Renal cortex interstitium (tissue), 11 donors: ENCODE measurements around the gene RASSF3. TPM values are rescaled to one million over a fixed set of nuclear protein-coding genes. Genes with fewer than 3 reads are reported as not detected.
A peak's percentile ranks its signal among the peaks of the same experiment; 100 is the strongest.

Experiments
- DNase-seq, 11 donors: peaks; one replicate each; pipeline ENCODE4 v3.0.0-alpha.2; 2013; ENCODE audit warnings: low read depth in 9 of 11, low spot score in 4 of 11; ENCODE audit errors: extremely low read depth in 1 of 11
- polyA plus RNA-seq, 3 donors: library from polyadenylated mRNA; unstranded; fragments of 120-200 nt; gene quantifications; one replicate each; pipeline ENCODE4 v1.2.1, GENCODE V29; 2013; ENCODE audit not compliant: insufficient read length in 3 of 3

RASSF3 gene
- polyA plus RNA-seq, 3 donors, result 18.9 to 22.9 (median 19.7) TPM

DNA sequence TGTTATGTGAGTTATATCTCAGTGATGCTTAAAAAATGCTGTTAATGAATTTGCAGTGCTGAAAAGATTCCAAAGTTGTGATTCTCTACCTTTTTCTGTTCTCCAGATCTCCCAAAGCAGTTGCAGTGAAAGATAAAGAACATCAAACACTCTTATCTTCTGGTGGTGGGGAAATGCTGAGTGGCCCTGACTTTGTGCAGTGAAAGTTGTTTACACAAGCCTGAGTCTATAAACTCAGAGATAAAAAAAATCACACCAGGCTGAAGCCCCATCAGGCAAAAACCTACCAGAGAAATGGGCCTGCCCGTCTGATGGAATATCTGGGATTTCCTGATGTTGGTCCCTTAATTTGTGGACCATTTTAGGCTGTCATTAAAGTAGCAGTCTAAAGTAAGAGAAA, 46.1 kb downstream of the RASSF3 start:
- no peak for DNase-seq

- DNase-seq, result no peak
Measured at GRCh38 chr12:64658892-64659481, 48.7 kb downstream of the RASSF3 start.

GRCh38 chr12:64660237-64661018, 50.1 kb downstream of the RASSF3 start:
- no peak for DNase-seq

DNA sequence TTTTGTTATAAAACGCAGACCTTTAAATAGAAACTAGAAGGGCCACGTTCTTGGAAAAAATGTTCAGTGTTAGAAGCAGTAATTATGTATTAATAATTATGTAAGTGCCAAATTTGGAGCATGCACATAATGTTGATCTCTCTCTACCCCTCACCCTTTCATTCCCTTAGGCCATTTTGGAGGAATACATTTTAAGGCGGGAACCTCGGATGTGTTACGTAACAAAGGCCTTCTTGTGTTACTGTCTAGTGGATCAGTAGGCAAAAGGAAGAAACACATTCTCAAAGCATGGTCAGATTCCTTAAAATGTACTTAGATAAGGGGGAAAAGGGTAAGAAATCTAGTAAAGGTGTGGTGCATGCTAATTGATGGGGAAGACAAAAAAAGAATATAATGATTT, 52.7 kb downstream of the RASSF3 start:
- no peak for DNase-seq

GRCh38 chr12:64665514-64665913, 55.2 kb downstream of the RASSF3 start:
- no peak for DNase-seq

DNA sequence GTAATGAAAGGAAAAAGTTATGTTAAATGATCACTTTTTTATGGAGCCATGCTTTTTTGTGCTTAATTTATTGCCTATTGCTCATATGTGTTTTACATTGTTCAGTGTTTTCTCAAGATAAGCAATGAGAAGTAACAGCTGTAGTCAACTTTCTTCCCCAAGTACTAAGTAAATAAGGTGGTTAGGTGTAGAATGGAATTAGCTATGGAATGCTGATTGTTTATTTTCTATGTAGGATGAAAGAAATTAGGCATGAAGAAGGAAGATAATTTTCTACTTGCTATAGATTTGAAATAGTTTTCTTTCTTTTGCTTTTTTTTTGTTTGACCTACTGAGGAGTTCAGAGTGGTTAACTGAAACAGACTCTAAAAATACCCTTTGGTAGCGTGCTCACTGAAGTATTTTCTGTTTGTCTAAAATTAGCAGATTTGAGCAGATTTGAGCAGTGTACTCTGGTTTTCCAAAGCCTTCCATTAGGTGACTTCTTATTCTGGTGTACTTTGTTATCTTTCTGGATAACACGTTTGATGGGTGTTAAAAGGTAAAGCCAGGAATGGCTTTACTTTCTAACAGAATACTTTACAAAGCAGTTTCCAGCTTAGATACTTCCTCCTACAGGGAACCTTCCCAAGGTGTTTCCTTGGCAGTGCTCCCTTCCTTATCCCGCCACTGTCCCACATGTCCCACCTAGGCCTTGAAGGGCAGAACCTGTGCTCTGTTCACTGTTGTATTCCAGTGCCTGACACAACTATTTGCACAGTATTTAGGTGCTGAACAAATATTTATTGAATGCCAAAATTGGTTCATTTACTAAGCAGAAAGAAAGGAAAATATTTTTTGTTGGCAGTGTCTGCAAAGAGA, 56.0 kb downstream of the RASSF3 start:
- peak in 2 of 11 donors; percentile 23 to 33 for DNase-seq

DNA sequence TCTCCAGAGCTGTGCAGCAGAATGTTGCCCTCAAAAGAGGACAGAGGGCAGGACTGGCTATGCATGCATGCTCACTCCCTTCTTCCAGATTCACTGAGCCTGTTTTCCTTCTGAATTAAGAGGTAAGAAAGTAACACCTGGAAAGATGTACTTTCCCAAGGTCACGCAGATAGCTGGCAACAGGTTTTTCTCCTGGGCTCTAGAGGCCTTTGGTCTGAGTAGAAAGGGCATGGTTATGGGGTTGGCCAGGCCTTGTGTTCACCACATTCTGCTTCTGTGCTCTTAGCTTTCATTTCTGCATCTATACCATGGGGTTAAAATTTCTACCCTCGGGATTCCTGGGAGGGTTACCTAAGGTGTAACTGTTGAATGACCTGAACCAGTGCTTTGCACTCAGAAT, 57.5 kb downstream of the RASSF3 start:
- DNase-seq, result no peak

DNA sequence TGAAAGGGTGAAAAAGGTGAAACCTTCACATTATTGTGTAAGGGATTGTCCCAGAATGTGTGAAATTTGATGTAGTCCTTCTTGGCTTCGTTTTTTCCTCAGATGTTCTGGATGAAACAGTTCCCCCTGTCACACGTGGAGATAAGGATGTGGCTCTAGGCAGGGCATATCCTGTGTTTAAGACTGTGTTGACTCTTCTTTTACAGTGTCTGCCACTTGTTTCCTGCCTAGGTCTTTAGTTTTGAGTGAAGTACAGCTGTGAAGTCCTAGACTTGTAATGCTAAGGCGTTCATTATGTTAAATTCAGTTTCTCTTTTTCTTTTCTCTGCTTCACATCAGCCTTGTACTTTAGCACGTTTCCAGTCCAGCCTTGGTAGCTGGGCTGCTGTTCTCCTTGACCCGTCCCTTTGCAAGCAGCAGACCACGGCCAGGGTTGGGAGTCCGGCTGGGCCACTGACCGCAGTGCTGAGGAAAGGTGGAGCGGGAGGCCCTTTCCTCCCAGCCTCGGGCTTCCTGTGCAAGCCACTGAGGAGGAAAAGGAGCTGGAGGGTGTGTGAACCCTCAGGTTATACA, 59.1 kb downstream of the RASSF3 start:
- DNase-seq, result peak in 2 of 11 donors; percentile 37 to 43

- no peak for DNase-seq
Measured at GRCh38 chr12:64670019-64670418, 59.7 kb downstream of the RASSF3 start.

DNA sequence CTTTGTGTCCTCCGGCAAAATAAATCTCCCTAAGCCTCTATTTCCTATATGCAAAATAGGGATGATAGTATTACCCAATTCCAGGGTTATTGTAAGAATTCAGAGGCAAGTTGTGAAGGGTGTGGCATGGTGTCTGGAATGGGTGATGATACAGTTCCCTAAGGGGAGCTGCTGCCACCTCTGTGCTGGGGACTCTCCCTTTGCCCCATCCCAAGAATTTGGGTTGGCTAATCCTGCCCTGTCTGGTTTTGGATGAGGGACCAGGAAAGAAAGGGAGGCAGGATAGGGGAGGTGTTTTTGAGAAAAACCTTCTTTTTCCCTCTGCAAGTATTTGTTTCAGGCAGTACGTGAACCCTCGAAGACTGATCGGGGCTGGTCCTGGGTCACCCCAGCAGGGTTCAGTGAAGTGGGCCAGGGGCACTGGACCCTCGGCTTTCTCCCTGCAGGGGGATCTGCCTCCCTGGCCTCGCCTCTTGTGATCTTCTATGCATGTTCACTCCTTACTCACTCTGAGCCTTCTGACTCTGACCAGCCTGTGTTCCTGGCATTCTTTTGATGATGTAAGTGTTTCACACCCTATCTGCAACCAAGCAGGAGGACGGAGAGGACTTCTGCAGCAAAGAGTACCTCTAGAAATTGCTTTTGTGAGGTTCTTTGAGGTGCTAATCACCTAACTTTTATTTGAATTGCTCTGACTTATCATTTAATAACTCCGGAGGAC, 60.8 kb downstream of the RASSF3 start:
- no peak for DNase-seq

- no peak for DNase-seq
Measured at GRCh38 chr12:64671681-64672080, 61.4 kb downstream of the RASSF3 start.

DNA sequence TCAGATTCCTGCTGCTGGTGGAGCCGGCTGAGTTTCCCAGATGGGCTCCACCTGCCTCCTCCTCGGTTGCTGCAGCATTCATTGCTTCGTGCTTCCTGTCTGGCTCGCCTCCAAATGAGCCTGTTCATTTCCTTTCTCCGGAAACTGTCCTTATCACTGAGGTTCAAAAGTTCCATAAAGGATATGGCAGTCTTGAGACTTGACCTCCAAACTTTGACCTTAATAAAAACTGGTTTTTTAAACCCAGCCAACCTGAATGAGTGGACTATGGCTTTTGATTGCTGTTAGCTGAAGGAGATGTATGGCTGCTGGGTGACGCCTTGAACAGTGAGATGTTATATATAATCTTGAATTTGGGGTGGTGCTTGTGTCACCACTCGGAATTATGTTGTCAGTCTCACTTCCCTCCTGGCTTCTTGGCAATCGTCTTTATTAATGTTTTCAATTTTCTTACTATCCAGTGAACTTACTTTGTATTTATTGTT, 62.7 kb downstream of the RASSF3 start:
- DNase-seq, result peak in 1 of 11 donors; percentile 49

GRCh38 chr12:64673490-64674169, 63.3 kb downstream of the RASSF3 start:
- DNase-seq, result no peak

GRCh38 chr12:64674367-64674922, 64.2 kb downstream of the RASSF3 start:
- no peak for DNase-seq

- no peak for DNase-seq
Measured at GRCh38 chr12:64675795-64676194, 65.5 kb downstream of the RASSF3 start.

DNA sequence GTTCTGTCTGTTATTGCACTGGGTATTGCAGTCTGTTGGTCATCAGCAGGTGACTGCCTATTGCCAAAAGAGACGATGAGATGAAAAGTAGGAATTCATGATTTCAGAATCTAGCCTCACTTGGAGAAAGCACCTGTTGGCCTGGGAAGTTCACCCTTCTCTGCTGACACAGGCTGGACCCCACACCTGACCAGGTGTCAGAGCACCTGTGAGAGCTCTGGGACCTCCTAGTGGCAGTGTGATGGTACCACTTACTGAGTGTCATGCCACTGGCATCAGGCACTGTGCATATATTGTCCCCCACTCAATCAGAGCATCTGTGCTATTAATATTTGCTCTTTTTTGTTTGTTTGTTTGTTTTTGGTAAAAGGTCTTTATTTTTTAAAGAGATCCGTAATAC, 68.0 kb downstream of the RASSF3 start:
- DNase-seq, result no peak

GRCh38 chr12:64678835-64679234, 68.5 kb downstream of the RASSF3 start:
- no peak for DNase-seq

DNA sequence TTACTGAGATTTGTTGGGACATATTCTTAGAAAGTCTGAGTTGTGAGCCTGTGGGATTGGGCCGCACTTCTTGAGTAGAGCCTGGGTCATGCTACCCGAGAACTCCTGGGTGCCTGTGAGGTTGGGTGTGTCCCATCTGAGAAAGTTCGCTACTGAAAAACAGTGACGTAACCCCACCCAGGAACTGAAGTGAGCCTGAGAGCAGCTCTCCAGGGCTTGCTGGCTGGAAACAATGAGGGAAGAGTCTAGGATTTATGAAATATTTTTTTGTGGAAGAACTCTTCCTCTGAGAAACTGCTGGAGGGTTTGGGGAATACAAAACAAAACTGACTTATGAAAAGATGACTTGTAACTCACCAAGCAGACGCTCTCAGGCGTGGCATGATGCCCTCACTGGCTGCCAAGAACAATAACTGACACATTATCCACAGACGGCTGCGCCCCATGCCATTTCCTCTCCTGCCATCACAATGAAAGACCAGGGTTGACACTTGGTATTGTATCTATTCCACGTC, 69.2 kb downstream of the RASSF3 start:
- DNase-seq, result no peak
